HepG2 (cell line): ENCODE data around the gene PCDHGC5. TPM values are rescaled to one million over a fixed set of nuclear protein-coding genes. Genes with fewer than 3 reads are reported as not detected.

Experiments used
- ATAC-seq: fragments of 200-7000 bp; cut with Tn5 transposase; 3 replicates; pipeline ENCODE4 v1.9.1; 2020; ENCODE audit warnings: mild to moderate bottlenecking, moderate library complexity
- BruUV-seq: library from RNA; stranded (reverse); fragments of 400-500 nt; replicated peaks from 2 replicates; lab custom pipeline; 2021; lab: Mats Ljungman, UMichigan
- CTCF ChIA-PET: fragments of 300-600 bp; formaldehyde crosslinking; extraction: SDS; loops from one replicate; lab custom pipeline; 2021; ENCODE audit warnings: low total read pairs, inconsistent platforms, low intra/inter-chr PET ratio; lab: Yijun Ruan, JAX
- POLR2A ChIA-PET: fragments of 350-600 bp; sonication (Branson Sonifier 250); formaldehyde crosslinking; loops from one replicate; lab custom pipeline; 2020; ENCODE audit warnings: antibody characterized with exemption, inconsistent platforms; lab: Yijun Ruan, JAX
- DNase-seq: peaks from one replicate; pipeline ENCODE4 v3.0.0-alpha.2; 2015; ENCODE audit warnings: low spot score
- FAIRE-seq: peaks from 3 replicates; lab custom pipeline; 2011; peaks lifted over from hg19 to GRCh38; lab: Jason Lieb, UNC
- H2AFZ ChIP-seq: one replicate; pipeline ENCODE4 v1.6.1; 2011; ENCODE audit warnings: low read length, inconsistent platforms
- H3K27ac ChIP-seq: fragments of 300-600 bp; 3 replicates; pipeline ENCODE4 v1.8.0; 2011; ENCODE audit warnings: mixed run types, mild to moderate bottlenecking, mixed read lengths, low read length, inconsistent platforms; ENCODE audit not compliant: insufficient read depth; ENCODE audit errors: extremely low read length
- H3K27me3 ChIP-seq, 2 experiments: fragments of 200-600 bp in 1 of 2; 2 replicates in 1 of 2; 3 replicates in 1 of 2; pipeline versions ENCODE4 v1.6.0 to v1.8.0; 2011; ENCODE audit warnings: low read length in 2 of 2, mild to moderate bottlenecking in 2 of 2, moderate library complexity in 2 of 2, inconsistent platforms in 1 of 2; ENCODE audit not compliant: insufficient read depth in 2 of 2, control insufficient read depth in 1 of 2
- H3K36me3 ChIP-seq, 2 experiments: fragments of 200-600 bp in 1 of 2; replicated peaks in 1 of 2; 2 replicates in 1 of 2; 3 replicates in 1 of 2; pipeline versions ENCODE4 v1.5.1 to v1.8.0; 2011; ENCODE audit warnings: low read length in 2 of 2, inconsistent platforms in 1 of 2; ENCODE audit not compliant: insufficient read depth in 2 of 2, control insufficient read depth in 1 of 2
- H3K4me1 ChIP-seq: 2 replicates; pipeline ENCODE4 v1.5.1; 2012; ENCODE audit warnings: low read length, inconsistent platforms; ENCODE audit not compliant: insufficient read depth
- H3K4me2 ChIP-seq: 2 replicates; pipeline ENCODE4 v1.6.0; 2011; ENCODE audit warnings: low read depth, low read length, inconsistent platforms
- H3K4me3 ChIP-seq, 3 experiments: fragments of 200-600 bp in 1 of 3; sonication (generic), shearing (Covaris generic) in 1 of 3; replicated peaks in 1 of 3; 2 replicates each; pipeline ENCODE4 v1.5.1; 2011 to 2016; ENCODE audit warnings: low read length in 3 of 3, inconsistent platforms in 2 of 3, low read depth in 2 of 3, mild to moderate bottlenecking in 2 of 3, control low read depth in 1 of 3, mixed read lengths in 1 of 3; ENCODE audit not compliant: insufficient read depth in 1 of 3
- H3K79me2 ChIP-seq: one replicate; pipeline ENCODE4 v1.6.1; 2011; ENCODE audit warnings: low read length, inconsistent platforms; ENCODE audit not compliant: insufficient read depth
- H3K9ac ChIP-seq: 2 replicates; pipeline ENCODE4 v1.6.0; 2011; ENCODE audit warnings: mild to moderate bottlenecking, low read depth, low read length, inconsistent platforms; ENCODE audit not compliant: insufficient read depth
- H3K9me3 ChIP-seq: 2 replicates; pipeline ENCODE4 v1.5.1; 2012; ENCODE audit warnings: mild to moderate bottlenecking, low read length
- H4K20me1 ChIP-seq: 2 replicates; pipeline ENCODE4 v1.6.0; 2011; ENCODE audit warnings: inconsistent platforms, mild to moderate bottlenecking, low read length, moderate library complexity; ENCODE audit not compliant: insufficient read depth
- EZH2 ChIP-seq: conservative IDR thresholded peaks from 2 replicates; pipeline ENCODE4 v1.6.1; 2012; ENCODE audit warnings: mild to moderate bottlenecking, low read depth, low read length, moderate library complexity
- IKZF4 ChIP-seq: sonication (generic); formaldehyde crosslinking; IDR thresholded peaks from 2 replicates; pipeline ENCODE4 v1.5.1; 2020; ENCODE audit warnings: borderline replicate concordance, mild to moderate bottlenecking, low read depth, missing genetic modification reagents; ENCODE audit errors: not compliant biosample characterization
- KDM4B ChIP-seq: sonication (generic); formaldehyde crosslinking; IDR thresholded peaks from 2 replicates; pipeline ENCODE4 v1.4.0; 2020; ENCODE audit warnings: missing genetic modification reagents
- PHF8 ChIP-seq: sonication (generic); formaldehyde crosslinking; IDR thresholded peaks from 2 replicates; pipeline ENCODE4 v1.5.0; 2020; ENCODE audit warnings: missing genetic modification reagents
- SAP130 ChIP-seq: IDR thresholded peaks from 2 replicates; pipeline ENCODE4 v1.6.1; 2016; ENCODE audit warnings: low read depth
- SNAI1 ChIP-seq: sonication (generic); formaldehyde crosslinking; IDR thresholded peaks from 2 replicates; pipeline ENCODE4 v1.5.0; 2020; ENCODE audit warnings: mild to moderate bottlenecking, missing genetic modification reagents, borderline replicate concordance
- SNRNP70 ChIP-seq: fragments of 200-400 bp; formaldehyde crosslinking; IDR thresholded peaks from 2 replicates; pipeline ENCODE4 v1.6.1; 2017; ENCODE audit warnings: mild to moderate bottlenecking, low read depth, low read length, moderate library complexity
- ZNF275 ChIP-seq: sonication (generic); formaldehyde crosslinking; IDR thresholded peaks from 2 replicates; pipeline ENCODE4 v1.8.0; 2022; ENCODE audit warnings: missing genetic modification reagents, mild to moderate bottlenecking, inconsistent platforms, borderline replicate concordance
- WGBS: methylation state at CpG from one replicate; pipeline ENCODE4 v1.1.6; 2017; ENCODE audit warnings: low lambda C conversion rate; 5-methylcytosine and 5-hydroxymethylcytosine counted together
- in situ Hi-C: cut with HindIII; loops from 2 replicates; pipeline ENCODE4 v1.10.0; 2017; ENCODE audit warnings: low pct_unique_long_range_greater_than_20kb; ENCODE audit not compliant: extremely low pct_ligation_motif_present
- intact Hi-C: fragments of 100-400 bp; cut with micrococcal nuclease; formaldehyde crosslinking; loops from one replicate; pipeline ENCODE4 v1.10.0; 2022; ENCODE audit not compliant: unreplicated experiment
- polyA plus RNA-seq, 8 experiments: library from polyadenylated mRNA; depleted of rRNA in 3 of 8; stranded (reverse) in 7 of 8; unstranded in 1 of 8; fragments of >200 nt; fragmentation: Illumina TruSeq in 4 of 8; extraction: Trizol in 4 of 8; gene quantifications; 2 replicates each; pipeline versions ENCODE4 v1.2.1 to v1.2.3, GENCODE V29; 2011 to 2016; ENCODE audit warnings: low read depth in 4 of 8, missing spikeins in 1 of 8, mixed read lengths in 1 of 8; ENCODE audit not compliant: insufficient read depth in 1 of 8
- total RNA-seq, 5 experiments: library from RNA; depleted of rRNA; stranded (reverse); fragments of >200 nt; fragmentation: Illumina TruSeq; extraction: Trizol; gene quantifications; 2 replicates each; pipeline ENCODE4 v1.2.3, GENCODE V29; 2016; ENCODE audit warnings: low read depth in 1 of 5
- TF ChIP-seq, protein P1 (sequence below): sonication (generic); formaldehyde crosslinking; conservative IDR thresholded peaks from 2 replicates; pipeline ENCODE4 v1.8.1; 2023; ENCODE audit warnings: missing genetic modification reagents
- TF ChIP-seq, protein P2 (sequence below): sonication (generic); formaldehyde crosslinking; conservative IDR thresholded peaks from 2 replicates; pipeline ENCODE4 v1.4.0; 2020; ENCODE audit warnings: missing genetic modification reagents

PCDHGC5 gene
- total and polyA plus RNA-seq, 2 of the 13 experiments (the other 11 are each of a cell fraction or from before 2014, with no cell fraction given): 0.03 TPM; not detected in 1

DNA sequence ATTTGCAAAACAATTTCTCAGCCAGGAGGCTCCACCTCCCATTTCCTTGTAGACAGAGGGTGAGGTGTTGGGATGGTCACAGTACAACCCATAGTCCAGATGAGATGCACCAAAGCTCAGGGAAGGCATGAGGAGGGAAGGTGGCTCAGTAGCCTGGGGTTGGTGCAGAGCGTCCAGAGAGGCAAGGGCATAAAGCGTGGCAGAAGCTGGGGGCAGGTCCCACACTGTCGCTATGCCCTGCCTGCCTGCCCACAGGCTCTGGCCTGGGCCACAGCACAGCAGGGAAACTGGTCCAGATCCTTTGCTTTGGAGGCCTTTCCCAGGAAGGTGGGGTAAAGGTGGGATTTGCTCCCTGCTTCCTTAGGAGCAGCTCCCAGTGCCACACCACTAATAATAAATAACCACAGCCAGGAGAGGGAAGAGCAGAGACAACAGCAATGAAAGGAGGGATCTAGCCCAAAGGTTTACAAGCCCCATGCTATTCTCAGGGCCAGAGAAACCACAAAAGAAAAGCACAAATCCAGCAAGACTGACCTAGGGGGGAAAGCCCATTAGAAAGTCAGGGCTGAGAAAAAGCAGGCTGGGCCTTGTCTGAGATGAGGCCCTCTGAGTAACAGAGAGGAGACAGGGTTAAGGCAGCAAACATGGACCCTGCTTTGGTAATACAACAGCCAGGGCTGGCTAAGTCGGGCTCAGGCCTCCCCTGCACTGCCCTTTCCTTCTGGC lies 27.2 kb downstream of the PCDHGC5 start (continued):
- TF ChIP-seq, protein P1, sequence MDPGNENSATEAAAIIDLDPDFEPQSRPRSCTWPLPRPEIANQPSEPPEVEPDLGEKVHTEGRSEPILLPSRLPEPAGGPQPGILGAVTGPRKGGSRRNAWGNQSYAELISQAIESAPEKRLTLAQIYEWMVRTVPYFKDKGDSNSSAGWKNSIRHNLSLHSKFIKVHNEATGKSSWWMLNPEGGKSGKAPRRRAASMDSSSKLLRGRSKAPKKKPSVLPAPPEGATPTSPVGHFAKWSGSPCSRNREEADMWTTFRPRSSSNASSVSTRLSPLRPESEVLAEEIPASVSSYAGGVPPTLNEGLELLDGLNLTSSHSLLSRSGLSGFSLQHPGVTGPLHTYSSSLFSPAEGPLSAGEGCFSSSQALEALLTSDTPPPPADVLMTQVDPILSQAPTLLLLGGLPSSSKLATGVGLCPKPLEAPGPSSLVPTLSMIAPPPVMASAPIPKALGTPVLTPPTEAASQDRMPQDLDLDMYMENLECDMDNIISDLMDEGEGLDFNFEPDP (CRISPR knock-in tag): no peak
- TF ChIP-seq KDM4B (CRISPR knock-in tag) (no peak), SNAI1 (CRISPR knock-in tag) (no peak), PHF8 (CRISPR knock-in tag) (no peak)

- in situ Hi-C loops (no loop called here), intact Hi-C loops (no loop called here)
- no peaks in the 10 kb centered on the region for H4K20me1 ChIP-seq
- H3K9me3 ChIP-seq: no peaks in the 10 kb centered on the region
- peaks cover 19 to 68% of the 10 kb centered on the region in 2 experiments for H3K36me3 ChIP-seq
- BruUV-seq: no TSS peak
- TF ChIP-seq SNRNP70 (no peak), IKZF4 (CRISPR knock-in tag) (no peak), ZNF275 (CRISPR knock-in tag) (no peak), SAP130 (no peak), EZH2 (no peak)
- TF ChIP-seq, protein P2, sequence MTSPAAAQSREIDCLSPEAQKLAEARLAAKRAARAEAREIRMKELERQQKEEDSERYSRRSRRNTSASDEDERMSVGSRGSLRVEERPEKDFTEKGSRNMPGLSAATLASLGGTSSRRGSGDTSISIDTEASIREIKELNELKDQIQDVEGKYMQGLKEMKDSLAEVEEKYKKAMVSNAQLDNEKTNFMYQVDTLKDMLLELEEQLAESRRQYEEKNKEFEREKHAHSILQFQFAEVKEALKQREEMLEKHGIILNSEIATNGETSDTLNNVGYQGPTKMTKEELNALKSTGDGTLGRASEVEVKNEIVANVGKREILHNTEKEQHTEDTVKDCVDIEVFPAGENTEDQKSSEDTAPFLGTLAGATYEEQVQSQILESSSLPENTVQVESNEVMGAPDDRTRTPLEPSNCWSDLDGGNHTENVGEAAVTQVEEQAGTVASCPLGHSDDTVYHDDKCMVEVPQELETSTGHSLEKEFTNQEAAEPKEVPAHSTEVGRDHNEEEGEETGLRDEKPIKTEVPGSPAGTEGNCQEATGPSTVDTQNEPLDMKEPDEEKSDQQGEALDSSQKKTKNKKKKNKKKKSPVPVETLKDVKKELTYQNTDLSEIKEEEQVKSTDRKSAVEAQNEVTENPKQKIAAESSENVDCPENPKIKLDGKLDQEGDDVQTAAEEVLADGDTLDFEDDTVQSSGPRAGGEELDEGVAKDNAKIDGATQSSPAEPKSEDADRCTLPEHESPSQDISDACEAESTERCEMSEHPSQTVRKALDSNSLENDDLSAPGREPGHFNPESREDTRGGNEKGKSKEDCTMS: no peak
- 100% methylated on average over 3 of the region's 8 CpGs for whole genome bisulfite sequencing
- CTCF ChIA-PET: no interaction called here
- H3K4me1 ChIP-seq: peaks cover 4% of the 10 kb centered on the region; the same call in 1 of the 2 replicates
- H3K27ac ChIP-seq: no peak overlapping the region
- H3K4me2 ChIP-seq: no peak overlapping the region
- no peak overlapping the region for H3K4me3 ChIP-seq
- DNase-seq (no peak), FAIRE-seq (no peak), ATAC-seq (no peak)
- POLR2A ChIA-PET: no interaction called here
- H3K9ac ChIP-seq: no peak overlapping the region
- H2AFZ ChIP-seq: no peak overlapping the region
- H3K27me3 ChIP-seq: no peaks in the 10 kb centered on the region
- H3K79me2 ChIP-seq: no peaks in the 10 kb centered on the region
These were observed 27.8 kb downstream of the PCDHGC5 start for GRCh38 chr5:141516672-141517025.
